HEK293 (cell line): ENCODE measurements around the gene YJU2.

ENCODE experiments used
- BCL11A ChIP-seq: fragments of 450-650 bp; formaldehyde crosslinking; IDR thresholded peaks from 2 replicates; pipeline ENCODE4 v1.5.1; 2016; ENCODE audit warnings: low read depth, missing biosample characterization, missing genetic modification characterization
- BCL6B ChIP-seq: fragments of 450-650 bp; formaldehyde crosslinking; IDR thresholded peaks from 2 replicates; pipeline ENCODE4 v1.5.1; 2017; ENCODE audit warnings: missing biosample characterization, missing genetic modification characterization
- GFI1B ChIP-seq: fragments of 450-650 bp; formaldehyde crosslinking; IDR thresholded peaks from 2 replicates; pipeline ENCODE4 v1.5.1; 2016; ENCODE audit warnings: missing biosample characterization, missing genetic modification characterization
- GLI2 ChIP-seq: fragments of 450-650 bp; formaldehyde crosslinking; IDR thresholded peaks from 2 replicates; pipeline ENCODE4; 2017; ENCODE audit warnings: missing biosample characterization, missing genetic modification characterization, low read depth, borderline replicate concordance
- IKZF3 ChIP-seq: fragments of 450-650 bp; IDR thresholded peaks from 2 replicates; pipeline ENCODE4 v1.5.0; 2018; ENCODE audit warnings: missing biosample characterization, mild to moderate bottlenecking, missing genetic modification characterization, moderate library complexity
- PRDM1 ChIP-seq: fragments of 450-650 bp; formaldehyde crosslinking; IDR thresholded peaks from 2 replicates; pipeline ENCODE4; 2016; ENCODE audit warnings: missing biosample characterization, missing genetic modification characterization
- RBAK ChIP-seq: fragments of 450-650 bp; formaldehyde crosslinking; IDR thresholded peaks from 2 replicates; pipeline ENCODE4 v1.5.1; 2016; ENCODE audit warnings: missing biosample characterization, missing genetic modification characterization
- YY1 ChIP-seq: fragments of 450-650 bp; formaldehyde crosslinking; IDR thresholded peaks from 2 replicates; pipeline ENCODE4 v1.5.1; 2018; ENCODE audit warnings: missing biosample characterization, missing genetic modification characterization
- ZBTB17 ChIP-seq: fragments of 450-650 bp; formaldehyde crosslinking; IDR thresholded peaks from 2 replicates; pipeline ENCODE4 v1.5.1; 2016; ENCODE audit warnings: missing biosample characterization, missing genetic modification characterization
- ZBTB20 ChIP-seq: fragments of 450-650 bp; formaldehyde crosslinking; IDR thresholded peaks from 2 replicates; pipeline ENCODE4 v1.5.1; 2016; ENCODE audit warnings: missing biosample characterization, missing genetic modification characterization
- ZFHX2 ChIP-seq: fragments of 450-650 bp; formaldehyde crosslinking; conservative IDR thresholded peaks from 2 replicates; pipeline ENCODE4 v1.5.1; 2016; ENCODE audit warnings: missing biosample characterization, missing genetic modification characterization
- ZNF114 ChIP-seq: fragments of 450-650 bp; formaldehyde crosslinking; IDR thresholded peaks from 2 replicates; pipeline ENCODE4 v1.5.0; 2017; ENCODE audit warnings: missing biosample characterization, missing genetic modification characterization
- ZNF121 ChIP-seq: fragments of 450-650 bp; formaldehyde crosslinking; IDR thresholded peaks from 2 replicates; pipeline ENCODE4 v1.5.1; 2016; ENCODE audit warnings: missing biosample characterization, missing genetic modification characterization
- ZNF138 ChIP-seq: fragments of 450-650 bp; formaldehyde crosslinking; IDR thresholded peaks from 2 replicates; pipeline ENCODE4 v1.5.1; 2016; ENCODE audit warnings: missing biosample characterization, missing genetic modification characterization, borderline replicate concordance
- ZNF155 ChIP-seq: fragments of 450-650 bp; formaldehyde crosslinking; IDR thresholded peaks from 2 replicates; pipeline ENCODE4 v1.5.1; 2016; ENCODE audit warnings: missing biosample characterization, missing genetic modification characterization
- ZNF157 ChIP-seq: fragments of 450-650 bp; formaldehyde crosslinking; IDR thresholded peaks from 2 replicates; pipeline ENCODE4 v1.5.1; 2016; ENCODE audit warnings: missing biosample characterization, missing genetic modification characterization
- ZNF174 ChIP-seq: fragments of 450-650 bp; formaldehyde crosslinking; IDR thresholded peaks from 2 replicates; pipeline ENCODE4 v1.5.0; 2017; ENCODE audit warnings: missing biosample characterization, mild to moderate bottlenecking, missing genetic modification characterization
- ZNF184 ChIP-seq: fragments of 450-650 bp; IDR thresholded peaks from 2 replicates; pipeline ENCODE4 v1.5.1; 2018; ENCODE audit warnings: missing biosample characterization, mild to moderate bottlenecking, missing genetic modification characterization
- ZNF211 ChIP-seq: fragments of 450-650 bp; formaldehyde crosslinking; IDR thresholded peaks from 2 replicates; pipeline ENCODE4 v1.5.1; 2016; ENCODE audit warnings: low read depth, missing biosample characterization, missing genetic modification characterization
- ZNF274 ChIP-seq, 2 experiments: fragments of 200-500 bp in 1 of 2; fragments of 450-650 bp in 1 of 2; sonication (Bioruptor generic) in 1 of 2; formaldehyde crosslinking in 1 of 2; IDR thresholded peaks; 2 replicates each; pipeline versions ENCODE4 v1.5.1 to v1.6.1; 2014 to 2016; ENCODE audit warnings: borderline replicate concordance in 1 of 2, inconsistent platforms in 1 of 2, low read length in 1 of 2, missing biosample characterization in 1 of 2, missing genetic modification characterization in 1 of 2
- ZNF341 ChIP-seq: fragments of 450-650 bp; formaldehyde crosslinking; IDR thresholded peaks from 2 replicates; pipeline ENCODE4; 2016; ENCODE audit warnings: low read depth, missing biosample characterization, missing genetic modification characterization
- ZNF354C ChIP-seq: fragments of 450-650 bp; formaldehyde crosslinking; IDR thresholded peaks from 2 replicates; pipeline ENCODE4 v1.5.1; 2016; ENCODE audit warnings: missing biosample characterization, missing genetic modification characterization, low read depth, borderline replicate concordance
- ZNF391 ChIP-seq: fragments of 450-650 bp; formaldehyde crosslinking; IDR thresholded peaks from 2 replicates; pipeline ENCODE4 v1.5.1; 2016; ENCODE audit warnings: low read depth, missing biosample characterization, missing genetic modification characterization, borderline replicate concordance
- ZNF514 ChIP-seq: fragments of 450-650 bp; formaldehyde crosslinking; IDR thresholded peaks from 2 replicates; pipeline ENCODE4 v1.5.1; 2016; ENCODE audit warnings: missing biosample characterization, missing genetic modification characterization
- ZNF530 ChIP-seq: fragments of 450-650 bp; formaldehyde crosslinking; IDR thresholded peaks from 2 replicates; pipeline ENCODE4 v1.5.1; 2016; ENCODE audit warnings: low read depth, missing biosample characterization, missing genetic modification characterization
- ZNF558 ChIP-seq: fragments of 450-650 bp; formaldehyde crosslinking; IDR thresholded peaks from 2 replicates; pipeline ENCODE4 v1.5.1; 2016; ENCODE audit warnings: missing biosample characterization, missing genetic modification characterization
- ZNF560 ChIP-seq: fragments of 450-650 bp; formaldehyde crosslinking; IDR thresholded peaks from 2 replicates; pipeline ENCODE4 v1.5.1; 2017; ENCODE audit warnings: missing biosample characterization, missing genetic modification characterization, borderline replicate concordance
- ZNF561 ChIP-seq: fragments of 450-650 bp; IDR thresholded peaks from 2 replicates; pipeline ENCODE4 v1.5.1; 2018; ENCODE audit warnings: missing biosample characterization, missing genetic modification characterization, borderline replicate concordance
- ZNF571 ChIP-seq: fragments of 450-650 bp; formaldehyde crosslinking; IDR thresholded peaks from 2 replicates; pipeline ENCODE4 v1.5.0; 2017; ENCODE audit warnings: missing biosample characterization, missing genetic modification characterization
- ZNF585B ChIP-seq: fragments of 450-650 bp; formaldehyde crosslinking; IDR thresholded peaks from 2 replicates; pipeline ENCODE4 v1.5.1; 2016; ENCODE audit warnings: missing biosample characterization, missing genetic modification characterization
- ZNF629 ChIP-seq: fragments of 450-650 bp; formaldehyde crosslinking; IDR thresholded peaks from 2 replicates; pipeline ENCODE4 v1.5.1; 2017; ENCODE audit warnings: missing biosample characterization, missing genetic modification characterization
- ZNF658 ChIP-seq: fragments of 450-650 bp; formaldehyde crosslinking; IDR thresholded peaks from 2 replicates; pipeline ENCODE4; 2016; ENCODE audit warnings: missing biosample characterization, missing genetic modification characterization
- ZNF768 ChIP-seq: fragments of 450-650 bp; formaldehyde crosslinking; IDR thresholded peaks from 2 replicates; pipeline ENCODE4 v1.5.1; 2018; ENCODE audit warnings: missing biosample characterization, mild to moderate bottlenecking, missing genetic modification characterization
- ZNF791 ChIP-seq: fragments of 450-650 bp; formaldehyde crosslinking; IDR thresholded peaks from 2 replicates; pipeline ENCODE4 v1.5.1; 2016; ENCODE audit warnings: missing biosample characterization, missing genetic modification characterization
- ZSCAN16 ChIP-seq: fragments of 450-650 bp; formaldehyde crosslinking; IDR thresholded peaks from 2 replicates; pipeline ENCODE4 v1.5.1; 2016; ENCODE audit warnings: missing biosample characterization, missing genetic modification characterization
- ZSCAN4 ChIP-seq: fragments of 450-650 bp; formaldehyde crosslinking; IDR thresholded peaks from 2 replicates; pipeline ENCODE4 v1.5.1; 2017; ENCODE audit warnings: missing biosample characterization, missing genetic modification characterization
- TF ChIP-seq, protein P1 (sequence below): fragments of 450-650 bp; formaldehyde crosslinking; IDR thresholded peaks from 2 replicates; pipeline ENCODE4 v1.5.1; 2016; ENCODE audit warnings: missing biosample characterization, missing genetic modification characterization
- TF ChIP-seq, protein P2 (sequence below): fragments of 450-650 bp; IDR thresholded peaks from 2 replicates; pipeline ENCODE4 v1.5.1; 2018; ENCODE audit warnings: missing biosample characterization, missing genetic modification characterization

Gene YJU2

DNA sequence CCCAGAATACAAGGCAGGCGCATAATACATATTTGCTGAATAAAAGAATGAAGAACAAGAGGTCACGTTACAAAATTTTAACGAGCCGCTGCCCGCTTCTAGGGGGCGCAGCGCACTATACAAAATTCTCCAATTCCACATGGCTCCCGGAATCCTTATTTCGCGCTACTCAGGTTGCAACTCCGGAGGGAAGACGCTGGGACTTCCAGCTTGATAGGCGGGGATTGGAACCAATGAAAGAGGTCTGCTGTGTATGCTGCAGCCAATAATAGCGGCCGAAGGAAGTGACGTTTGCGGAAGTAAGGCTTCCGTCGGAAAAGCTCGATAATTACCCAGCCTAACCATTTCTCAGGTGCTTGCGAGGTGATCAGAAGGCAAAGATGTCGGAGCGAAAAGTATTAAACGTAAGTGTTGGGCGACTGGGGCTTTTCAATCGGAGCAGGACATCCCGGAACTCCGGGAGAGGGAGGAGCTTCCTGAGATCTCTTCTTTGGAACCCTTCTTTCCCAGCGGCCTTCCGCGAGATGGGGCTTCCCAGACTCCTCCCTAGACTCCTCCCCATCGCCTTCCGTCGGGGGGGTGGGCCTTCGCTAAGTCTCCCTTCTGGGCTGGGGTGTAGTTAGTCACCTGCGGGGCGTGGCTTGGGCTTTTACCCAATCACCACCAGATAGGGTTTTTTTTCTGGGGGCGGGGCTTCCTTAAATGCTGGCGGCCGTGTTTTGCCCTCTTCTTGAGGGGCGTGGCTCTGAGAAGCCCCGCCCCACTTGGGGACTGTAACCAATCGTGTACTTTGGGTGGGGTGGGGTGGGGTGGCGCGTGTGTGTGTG lies at the start of gene YJU2 (continued):
- TF ChIP-seq ZNF560 (tag by site-specific recombination) (no peak), ZNF514 (tag by site-specific recombination) (no peak), BCL11A (no peak), BCL6B (no peak), ZNF341 (tag by site-specific recombination) (peak; percentile 65), ZNF629 (tag by site-specific recombination) (peak; percentile 84), ZNF211 (no peak), ZFHX2 (tag by site-specific recombination) (no peak), GFI1B (tag by site-specific recombination) (no peak), GLI2 (tag by site-specific recombination) (no peak), RBAK (tag by site-specific recombination) (no peak), ZNF768 (tag by site-specific recombination) (no peak), IKZF3 (tag by site-specific recombination) (peak; percentile 95), ZNF791 (tag by site-specific recombination) (no peak), ZSCAN4 (tag by site-specific recombination) (peak; percentile 80), PRDM1 (tag by site-specific recombination) (no peak), ZNF561 (peak; percentile 92), ZBTB20 (tag by site-specific recombination) (peak; percentile 66; the same call in 1 of the 2 replicates), ZNF585B (tag by site-specific recombination) (no peak), ZNF114 (tag by site-specific recombination) (no peak), ZNF530 (tag by site-specific recombination) (no peak), ZNF184 (tag by site-specific recombination) (no peak), ZSCAN16 (tag by site-specific recombination) (no peak), ZNF157 (tag by site-specific recombination) (no peak), ZNF571 (tag by site-specific recombination) (no peak), ZBTB17 (tag by site-specific recombination) (peak; percentile 88), YY1 (tag by site-specific recombination) (peak; percentile 91), ZNF658 (tag by site-specific recombination) (no peak), ZNF274 (IDR thresholded peaks at IDR 0.05; ENCODE audit: low read length) (no peak), ZNF274 (tag by site-specific recombination; IDR thresholded peaks at IDR 0.05; ENCODE audit: borderline replicate concordance) (no peak), ZNF174 (tag by site-specific recombination) (no peak), ZNF121 (tag by site-specific recombination) (no peak), ZNF391 (tag by site-specific recombination) (peak; percentile 96), ZNF138 (tag by site-specific recombination) (no peak), ZNF354C (tag by site-specific recombination) (no peak), ZNF558 (peak; percentile 78; the same call in 1 of the 2 replicates), ZNF155 (tag by site-specific recombination) (no peak)
- TF ChIP-seq, protein P1, sequence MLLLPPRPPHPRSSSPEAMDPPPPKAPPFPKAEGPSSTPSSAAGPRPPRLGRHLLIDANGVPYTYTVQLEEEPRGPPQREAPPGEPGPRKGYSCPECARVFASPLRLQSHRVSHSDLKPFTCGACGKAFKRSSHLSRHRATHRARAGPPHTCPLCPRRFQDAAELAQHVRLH (tag by site-specific recombination), result peak; percentile 89; the same call in 1 of the 2 replicates
- TF ChIP-seq, protein P2, sequence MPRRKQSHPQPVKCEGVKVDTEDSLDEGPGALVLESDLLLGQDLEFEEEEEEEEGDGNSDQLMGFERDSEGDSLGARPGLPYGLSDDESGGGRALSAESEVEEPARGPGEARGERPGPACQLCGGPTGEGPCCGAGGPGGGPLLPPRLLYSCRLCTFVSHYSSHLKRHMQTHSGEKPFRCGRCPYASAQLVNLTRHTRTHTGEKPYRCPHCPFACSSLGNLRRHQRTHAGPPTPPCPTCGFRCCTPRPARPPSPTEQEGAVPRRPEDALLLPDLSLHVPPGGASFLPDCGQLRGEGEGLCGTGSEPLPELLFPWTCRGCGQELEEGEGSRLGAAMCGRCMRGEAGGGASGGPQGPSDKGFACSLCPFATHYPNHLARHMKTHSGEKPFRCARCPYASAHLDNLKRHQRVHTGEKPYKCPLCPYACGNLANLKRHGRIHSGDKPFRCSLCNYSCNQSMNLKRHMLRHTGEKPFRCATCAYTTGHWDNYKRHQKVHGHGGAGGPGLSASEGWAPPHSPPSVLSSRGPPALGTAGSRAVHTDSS (tag by site-specific recombination), result 0 out of 2 replicates have a peak, but pooled peaks have one; percentile 48
